RWPE2 (cell line): ENCODE measurements around the gene SPATC1L.
A peak's percentile ranks its signal among the peaks of the same experiment; 100 is the strongest.

ENCODE experiments used
- ATAC-seq: fragments of 200-7000 bp; cut with Tn5 transposase; 3 replicates; pipeline ENCODE4 v1.9.1; 2021; ENCODE audit warnings: low read depth
- DNase-seq: peaks from one replicate; pipeline ENCODE4 v3.0.0-alpha.2; 2020; ENCODE audit warnings: low spot score
- H3K27ac ChIP-seq: fragments of 450-650 bp; 2 replicates; pipeline ENCODE4 v1.5.1; 2017; ENCODE audit warnings: mild to moderate bottlenecking; ENCODE audit not compliant: poor library complexity, severe bottlenecking
- H3K27me3 ChIP-seq: fragments of 250-450 bp; sonication (Bioruptor Pico); 2 replicates; pipeline ENCODE4 v1.5.1; 2021; ENCODE audit warnings: mild to moderate bottlenecking, moderate library complexity; ENCODE audit not compliant: insufficient read depth, poor library complexity, severe bottlenecking
- H3K36me3 ChIP-seq: fragments of 250-450 bp; sonication (Bioruptor Pico); 2 replicates; pipeline ENCODE4 v1.5.1; 2020; ENCODE audit warnings: low read depth, mild to moderate bottlenecking, moderate library complexity
- H3K4me1 ChIP-seq: fragments of 250-450 bp; sonication (Bioruptor Pico); 2 replicates; pipeline ENCODE4 v1.5.1; 2021; ENCODE audit warnings: mild to moderate bottlenecking, moderate library complexity; ENCODE audit not compliant: insufficient read depth, poor library complexity, severe bottlenecking
- H3K4me3 ChIP-seq: fragments of 250-450 bp; sonication (Bioruptor Pico); 2 replicates; pipeline ENCODE4 v1.5.1; 2021; ENCODE audit warnings: mild to moderate bottlenecking, moderate library complexity; ENCODE audit not compliant: severe bottlenecking
- H3K9me3 ChIP-seq: fragments of 250-450 bp; sonication (Bioruptor Pico); 2 replicates; pipeline ENCODE4 v1.5.1; 2021; ENCODE audit warnings: mild to moderate bottlenecking, moderate library complexity; ENCODE audit not compliant: severe bottlenecking
- TF ChIP-seq, protein P1 (sequence below): fragments of 450-650 bp; IDR thresholded peaks from one replicate; pipeline ENCODE4 v1.5.1; 2017; ENCODE audit warnings: mild to moderate bottlenecking, moderate library complexity; ENCODE audit not compliant: poor library complexity, severe bottlenecking

Gene SPATC1L

DNA sequence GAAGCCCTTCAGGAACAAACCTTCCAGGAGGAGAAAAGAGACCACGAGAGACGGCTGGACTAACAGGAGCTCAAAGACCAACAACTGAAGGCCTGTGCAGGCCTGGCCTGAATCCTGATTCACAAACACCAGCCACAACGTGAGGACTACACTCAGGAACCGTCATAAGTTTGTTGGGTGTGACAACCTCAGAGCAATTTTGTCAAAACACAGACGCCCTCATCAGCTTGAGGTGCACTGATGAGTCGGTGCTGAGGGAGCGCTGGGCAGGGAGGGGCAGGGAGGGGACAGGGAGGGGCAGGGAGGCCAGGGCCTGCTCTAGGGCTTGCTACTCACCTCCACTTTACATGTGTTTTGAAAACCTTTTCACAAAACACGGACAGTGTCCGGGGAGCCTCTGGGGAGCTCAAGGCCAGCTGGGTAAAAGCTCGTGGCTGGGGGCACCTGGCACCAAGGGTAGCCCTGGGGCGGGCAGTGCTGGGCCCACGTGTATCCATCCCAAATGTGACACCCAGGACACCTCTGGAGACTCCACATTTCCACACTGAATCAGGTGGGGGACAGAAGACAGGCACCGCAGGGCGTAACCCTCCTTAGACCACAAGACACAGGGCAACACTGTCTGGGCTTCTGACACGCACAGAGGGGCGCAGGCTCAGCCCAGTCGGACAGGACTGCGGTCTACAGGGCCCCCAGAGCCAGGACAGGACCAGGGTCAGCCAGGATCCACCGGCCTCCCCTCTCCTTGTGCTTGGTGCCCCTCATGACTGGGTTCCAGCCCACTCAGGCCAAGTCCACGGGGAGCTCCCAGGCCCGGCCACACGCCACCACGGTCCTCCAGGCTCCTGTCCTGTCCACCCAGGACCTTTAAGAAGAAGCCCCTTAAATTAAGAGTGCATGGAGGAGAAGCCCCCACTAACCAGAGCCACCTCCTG lies 27.8 kb upstream of the SPATC1L start:
- Histone ChIP-seq H3K27me3 (no peaks in the 10 kb centered on the region), H3K4me3 (no peak overlapping the region), H3K27ac (no peak overlapping the region), H3K36me3 (peaks cover 81% of the 10 kb centered on the region), H3K9me3 (no peaks in the 10 kb centered on the region), H3K4me1 (no peaks in the 10 kb centered on the region)
- ATAC-seq (no peak; the same call in 2 of the 3 replicates), DNase-seq (peak; percentile 60)
- TF ChIP-seq, protein P1, sequence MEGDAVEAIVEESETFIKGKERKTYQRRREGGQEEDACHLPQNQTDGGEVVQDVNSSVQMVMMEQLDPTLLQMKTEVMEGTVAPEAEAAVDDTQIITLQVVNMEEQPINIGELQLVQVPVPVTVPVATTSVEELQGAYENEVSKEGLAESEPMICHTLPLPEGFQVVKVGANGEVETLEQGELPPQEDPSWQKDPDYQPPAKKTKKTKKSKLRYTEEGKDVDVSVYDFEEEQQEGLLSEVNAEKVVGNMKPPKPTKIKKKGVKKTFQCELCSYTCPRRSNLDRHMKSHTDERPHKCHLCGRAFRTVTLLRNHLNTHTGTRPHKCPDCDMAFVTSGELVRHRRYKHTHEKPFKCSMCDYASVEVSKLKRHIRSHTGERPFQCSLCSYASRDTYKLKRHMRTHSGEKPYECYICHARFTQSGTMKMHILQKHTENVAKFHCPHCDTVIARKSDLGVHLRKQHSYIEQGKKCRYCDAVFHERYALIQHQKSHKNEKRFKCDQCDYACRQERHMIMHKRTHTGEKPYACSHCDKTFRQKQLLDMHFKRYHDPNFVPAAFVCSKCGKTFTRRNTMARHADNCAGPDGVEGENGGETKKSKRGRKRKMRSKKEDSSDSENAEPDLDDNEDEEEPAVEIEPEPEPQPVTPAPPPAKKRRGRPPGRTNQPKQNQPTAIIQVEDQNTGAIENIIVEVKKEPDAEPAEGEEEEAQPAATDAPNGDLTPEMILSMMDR, result no peak

DNA sequence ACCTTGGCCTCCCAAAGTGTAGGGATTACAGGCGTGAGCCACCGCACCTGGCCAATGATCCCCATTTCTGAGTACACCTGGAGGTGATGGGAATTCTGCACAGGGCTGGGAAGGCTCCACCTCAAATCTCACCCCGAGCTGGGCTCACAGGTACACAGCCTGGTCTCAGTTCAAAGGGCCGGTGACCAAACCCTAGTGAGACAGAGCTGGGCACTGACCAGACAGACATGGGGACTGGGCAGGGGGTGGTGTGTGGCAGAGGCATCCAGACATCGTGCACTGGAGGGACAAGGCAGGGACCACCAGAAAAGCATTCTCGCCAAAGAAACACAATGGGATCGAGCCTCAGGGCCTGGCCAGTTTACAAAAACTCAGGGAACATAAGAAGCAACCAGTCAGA lies 27.1 kb upstream of the SPATC1L start:
- ATAC-seq (no peak), DNase-seq (peak; percentile 55)
- no peaks in the 10 kb centered on the region for H3K4me1 ChIP-seq
- no peaks in the 10 kb centered on the region for H3K9me3 ChIP-seq
- H3K4me3 ChIP-seq, result no peak overlapping the region
- peaks cover 82% of the 10 kb centered on the region for H3K36me3 ChIP-seq
- H3K27me3 ChIP-seq, result no peaks in the 10 kb centered on the region
- TF ChIP-seq, protein P1, result no peak
- no peak overlapping the region for H3K27ac ChIP-seq

DNA sequence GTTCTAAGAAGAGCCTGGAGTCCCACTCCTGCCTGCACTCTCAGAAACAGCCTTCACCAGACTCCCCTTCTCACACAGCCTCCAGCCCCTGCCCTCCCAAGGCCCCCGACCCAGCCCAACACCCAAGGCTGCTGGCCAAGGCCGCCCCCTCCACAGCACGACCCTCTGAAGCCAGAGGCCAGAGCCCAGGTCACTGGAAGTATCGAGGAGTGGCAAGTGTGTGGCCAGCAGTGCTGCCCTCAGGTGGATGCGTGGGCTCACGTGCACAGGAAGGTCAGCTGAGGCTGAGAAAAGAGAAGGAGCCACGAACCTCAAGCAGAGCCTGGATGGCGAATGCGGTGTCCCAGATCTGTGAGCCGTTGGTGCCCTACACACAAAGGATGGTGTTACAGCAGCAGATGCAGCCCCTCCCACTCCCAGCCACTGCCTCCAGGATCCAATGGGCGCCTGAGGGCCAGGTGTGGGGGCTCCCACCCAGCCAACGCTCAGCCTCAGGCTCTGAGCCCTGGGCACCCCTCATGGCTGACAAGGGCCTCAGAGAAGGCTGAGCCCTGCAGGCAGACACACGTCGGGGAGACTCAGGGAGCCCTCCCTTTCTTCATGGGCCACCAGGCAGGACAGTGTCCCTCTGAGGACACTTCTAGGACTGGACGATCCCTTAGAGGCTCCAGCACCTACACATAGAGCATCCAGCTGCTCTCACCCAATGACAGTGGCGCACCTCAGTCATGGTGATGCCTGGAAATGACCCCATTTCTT lies 26.3 kb upstream of the SPATC1L start:
- no peaks in the 10 kb centered on the region for H3K27me3 ChIP-seq
- DNase-seq (peak; percentile 57), ATAC-seq (no peak)
- H3K27ac ChIP-seq, result no peak overlapping the region
- peaks cover 82% of the 10 kb centered on the region for H3K36me3 ChIP-seq
- H3K4me1 ChIP-seq, result no peaks in the 10 kb centered on the region
- no peak overlapping the region for H3K4me3 ChIP-seq
- H3K9me3 ChIP-seq, result no peaks in the 10 kb centered on the region
- TF ChIP-seq, protein P1, result no peak

DNA sequence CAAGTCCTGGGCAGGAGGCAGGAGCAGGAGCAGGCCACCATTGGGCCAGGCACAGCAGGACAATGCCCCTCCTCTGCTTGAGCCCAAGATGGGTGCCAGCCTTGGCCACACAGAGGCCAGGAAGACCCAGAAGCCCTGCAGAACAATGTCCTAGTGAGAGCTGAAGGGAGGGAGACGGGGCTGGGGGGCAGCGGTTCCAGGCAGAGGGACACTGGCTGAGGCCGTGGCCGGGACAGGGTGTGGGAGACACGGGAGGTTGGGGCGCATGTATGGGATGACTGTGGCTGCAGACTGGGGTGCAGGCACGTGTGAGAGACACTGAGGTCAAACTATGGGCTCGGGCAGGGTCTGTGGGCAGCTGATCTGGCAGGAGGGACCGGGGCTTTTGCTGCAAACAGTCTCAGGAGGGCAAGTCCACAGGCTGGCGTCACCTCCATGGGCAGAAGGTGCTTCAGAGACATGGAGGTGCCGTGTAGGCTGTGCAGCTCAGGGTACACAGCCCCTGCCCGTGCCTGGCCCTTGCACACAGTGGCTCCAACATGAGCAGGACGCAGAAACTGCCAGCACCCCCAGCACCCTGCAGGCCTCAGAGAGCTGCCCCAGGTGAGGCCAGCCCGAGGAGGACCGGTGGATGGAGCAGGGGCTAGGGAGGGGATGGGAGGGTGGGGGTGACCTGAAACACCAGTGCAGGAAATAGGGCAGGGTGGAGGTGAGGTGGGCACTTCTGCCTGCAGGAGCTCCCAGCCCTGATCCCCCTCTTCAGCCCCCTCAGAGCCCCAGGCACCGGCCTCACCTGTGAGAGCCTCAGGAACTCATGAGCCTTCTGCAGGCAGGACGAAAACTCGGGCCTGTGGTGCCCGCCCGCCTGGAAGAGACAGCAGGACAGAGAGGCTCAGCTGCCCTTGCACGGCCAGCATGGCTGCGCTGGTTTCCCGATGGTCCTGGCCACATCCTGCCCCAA lies 24.8 kb upstream of the SPATC1L start:
- Histone ChIP-seq H3K4me3 (no peak overlapping the region), H3K9me3 (no peaks in the 10 kb centered on the region), H3K36me3 (peaks cover 89% of the 10 kb centered on the region), H3K27ac (no peak overlapping the region), H3K4me1 (no peaks in the 10 kb centered on the region), H3K27me3 (no peaks in the 10 kb centered on the region)
- DNase-seq, result peak; percentile 69
- ATAC-seq, result no peak
- TF ChIP-seq, protein P1, result no peak
